Measurements from ENCODE around the gene SLITRK5. TPM values are rescaled to one million over a fixed set of nuclear protein-coding genes. Genes with fewer than 3 reads are reported as not detected.

The SLITRK5 gene
- polyA plus RNA-seq, 1 donor = 3.4 TPM

GRCh38 chr13:87712012-87712411, 40.8 kb downstream of the SLITRK5 start:
- no peak for DNase-seq (ENCODE audit: low read depth)

All from forelimb muscle (tissue), 1 donor.